Effector memory CD8-positive, alpha-beta T cell (primary cell): ENCODE measurements around the gene NUCB1.
A peak's percentile ranks its signal among the peaks of the same experiment; 100 is the strongest.
"Not testable (repeated sequence)": the region's sequence is repeated elsewhere in the genome, so short reads cannot be mapped to it uniquely, and the experiment has no call there.

Source experiments
- ATAC-seq: fragments of 150-1000 bp; cut with Tn5 transposase; replicated peaks from 2 replicates; pipeline ENCODE4 v1.10.0; 2021; ENCODE audit warnings: mild to moderate bottlenecking, moderate library complexity
- DNase-seq, 3 experiments: peaks; one replicate each; pipeline ENCODE4 v3.0.0; 2021
- H3K27ac Mint-ChIP-seq, 2 donors: one replicate each; pipeline ENCODE4 v1.8.0; 2022; ENCODE audit warnings: mild to moderate bottlenecking in 2 of 2, mixed read lengths in 2 of 2, moderate library complexity in 2 of 2
- H3K27me3 Mint-ChIP-seq, 2 donors: one replicate each; pipeline ENCODE4 v1.8.0; 2022; ENCODE audit warnings: mixed read lengths in 2 of 2
- H3K36me3 Mint-ChIP-seq: one replicate; pipeline ENCODE4 v1.8.0; 2022; ENCODE audit warnings: mild to moderate bottlenecking, moderate library complexity, mixed read lengths; ENCODE audit not compliant: insufficient read depth
- H3K4me1 Mint-ChIP-seq, 2 donors: one replicate each; pipeline ENCODE4 v1.8.0; 2022; ENCODE audit warnings: low read depth in 2 of 2, mixed read lengths in 2 of 2
- H3K4me3 Mint-ChIP-seq, 2 donors: one replicate each; pipeline ENCODE4 v1.8.0; 2022; ENCODE audit warnings: mild to moderate bottlenecking in 2 of 2, mixed read lengths in 2 of 2, moderate library complexity in 2 of 2
- H3K9me3 Mint-ChIP-seq, 2 donors: one replicate each; pipeline ENCODE4 v1.8.0; 2022; ENCODE audit warnings: mixed read lengths in 2 of 2

Gene NUCB1

DNA sequence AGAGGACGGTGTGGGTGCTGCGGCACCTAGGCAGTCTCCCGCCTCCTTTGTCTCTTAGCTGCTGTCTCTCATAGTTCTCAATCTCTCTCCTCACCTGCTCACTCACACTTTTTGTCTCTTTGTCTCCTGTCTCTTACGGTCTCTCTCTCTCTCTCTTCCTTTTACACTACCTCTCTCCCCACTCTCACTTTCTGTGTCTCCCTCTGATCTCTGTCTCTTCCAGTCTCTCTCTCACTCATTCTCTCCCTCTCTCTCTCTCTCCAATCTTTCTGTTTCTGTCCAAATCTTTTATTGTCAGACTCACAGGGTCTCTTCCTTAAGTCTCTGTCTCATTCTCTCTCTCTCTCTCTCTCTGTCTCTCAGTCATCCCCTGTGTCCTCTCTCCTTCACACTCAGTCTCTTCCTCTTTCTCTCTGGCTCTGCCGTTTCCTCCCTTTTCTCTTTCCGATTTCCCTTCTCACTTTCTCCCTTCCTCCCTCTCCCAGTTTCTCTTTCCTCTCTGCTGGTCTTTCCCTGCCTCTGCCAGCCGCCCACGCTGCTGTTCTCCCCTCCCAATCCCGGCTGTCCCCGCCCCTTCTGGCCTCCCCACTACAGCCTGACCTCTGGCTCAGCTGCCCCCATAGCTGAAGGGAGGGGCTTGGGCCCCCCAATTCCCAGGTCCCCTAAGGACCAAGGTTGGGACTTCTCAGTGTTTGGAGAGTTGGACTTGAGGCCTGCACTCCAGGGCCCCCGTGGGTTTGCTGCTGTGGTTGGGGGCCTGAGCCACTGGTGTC is 31.8 kb upstream of the NUCB1 start, which contains the start of gene PLEKHA4:
TSS of gene PLEKHA4 (minus strand) at position 504 of the 773 bp plus-strand sequence. CDS start 997 bp downstream, outside the sequence.
- peaks cover 13 to 15% of the 10 kb centered on the region in 2 donors for H3K4me1 Mint-ChIP-seq
- H3K9me3 Mint-ChIP-seq, result no peaks in the 10 kb centered on the region
- no peak for ATAC-seq
- no peak within 1 kb of the TSS for H3K4me3 Mint-ChIP-seq
- H3K27ac Mint-ChIP-seq, result no peak within 1 kb of the TSS
- DNase-seq, result no peak
- H3K27me3 Mint-ChIP-seq, result peaks cover 10 to 15% of the 10 kb centered on the region in 2 donors
- H3K36me3 Mint-ChIP-seq, result peaks cover 24% of the 10 kb centered on the region

DNA sequence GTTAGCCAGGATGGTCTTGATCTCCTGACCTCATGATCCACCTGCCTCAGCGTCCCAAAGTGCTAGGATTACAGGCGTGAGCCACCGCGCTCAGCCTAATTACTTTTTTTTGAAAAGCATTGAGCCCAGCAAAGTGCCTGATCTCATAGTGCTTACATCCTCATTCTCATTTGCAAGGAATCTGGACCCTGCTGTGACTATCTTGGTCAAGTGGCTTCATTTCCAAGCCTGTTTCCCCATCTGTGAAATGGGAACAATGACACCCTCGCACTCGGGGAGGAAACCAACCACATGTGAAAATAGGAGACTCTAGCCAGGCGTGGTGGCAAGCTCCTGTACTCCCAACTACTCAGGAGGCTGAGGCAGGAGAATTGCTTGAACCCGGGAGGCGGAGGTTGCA is 30.1 kb upstream of the NUCB1 start:
- Mint-ChIP-seq H3K4me1 (peaks cover 30 to 31% of the 10 kb centered on the region in 2 donors), H3K27me3 (peaks cover 10 to 15% of the 10 kb centered on the region in 2 donors), H3K36me3 (peaks cover 41% of the 10 kb centered on the region), H3K27ac (no peak overlapping the region), H3K9me3 (no peaks in the 10 kb centered on the region), H3K4me3 (no peak overlapping the region)
- DNase-seq (no peak), ATAC-seq (no peak)

DNA sequence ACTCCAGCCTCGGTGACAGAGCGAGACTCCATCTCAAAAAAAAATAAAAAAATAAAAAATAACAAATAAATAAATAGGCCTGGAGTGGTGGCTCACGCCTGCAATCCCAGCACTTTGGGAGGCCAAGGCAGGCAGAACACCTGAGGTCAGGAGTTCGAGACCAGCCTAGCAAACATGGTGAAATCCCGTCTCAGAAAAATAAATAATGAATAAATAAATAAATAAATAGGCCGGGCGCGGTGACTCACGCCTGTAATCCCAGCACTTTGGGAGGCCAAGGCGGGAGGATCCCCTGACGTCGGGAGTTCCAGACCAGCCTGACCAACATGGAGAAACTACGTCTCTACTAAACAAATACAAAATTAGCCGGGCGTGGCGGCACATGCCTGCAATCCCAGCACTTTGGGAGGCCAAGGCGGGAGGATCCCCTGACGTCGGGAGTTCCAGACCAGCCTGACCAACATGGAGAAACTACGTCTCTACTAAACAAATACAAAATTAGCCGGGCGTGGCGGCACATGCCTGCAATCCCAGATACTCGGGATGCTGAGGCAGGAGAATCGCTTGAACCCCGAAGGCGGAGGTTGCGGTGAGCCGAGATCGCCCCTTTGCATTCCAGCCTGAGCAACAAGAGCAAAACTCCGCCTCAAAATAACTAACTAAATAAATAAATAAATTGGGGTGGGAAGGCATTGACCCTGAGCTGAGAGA is 28.5 kb upstream of the NUCB1 start:
- H3K9me3 Mint-ChIP-seq, DNase-seq, ATAC-seq: not testable (repeated sequence)
- peak overlapping the region; percentile 99 to 100 for H3K27ac Mint-ChIP-seq
- peaks cover 9 to 13% of the 10 kb centered on the region in 2 donors for H3K27me3 Mint-ChIP-seq
- H3K36me3 Mint-ChIP-seq, result peaks cover 57% of the 10 kb centered on the region
- peak overlapping the region; percentile 89 to 100 for H3K4me3 Mint-ChIP-seq
- H3K4me1 Mint-ChIP-seq, result peaks cover 43 to 45% of the 10 kb centered on the region in 2 donors

DNA sequence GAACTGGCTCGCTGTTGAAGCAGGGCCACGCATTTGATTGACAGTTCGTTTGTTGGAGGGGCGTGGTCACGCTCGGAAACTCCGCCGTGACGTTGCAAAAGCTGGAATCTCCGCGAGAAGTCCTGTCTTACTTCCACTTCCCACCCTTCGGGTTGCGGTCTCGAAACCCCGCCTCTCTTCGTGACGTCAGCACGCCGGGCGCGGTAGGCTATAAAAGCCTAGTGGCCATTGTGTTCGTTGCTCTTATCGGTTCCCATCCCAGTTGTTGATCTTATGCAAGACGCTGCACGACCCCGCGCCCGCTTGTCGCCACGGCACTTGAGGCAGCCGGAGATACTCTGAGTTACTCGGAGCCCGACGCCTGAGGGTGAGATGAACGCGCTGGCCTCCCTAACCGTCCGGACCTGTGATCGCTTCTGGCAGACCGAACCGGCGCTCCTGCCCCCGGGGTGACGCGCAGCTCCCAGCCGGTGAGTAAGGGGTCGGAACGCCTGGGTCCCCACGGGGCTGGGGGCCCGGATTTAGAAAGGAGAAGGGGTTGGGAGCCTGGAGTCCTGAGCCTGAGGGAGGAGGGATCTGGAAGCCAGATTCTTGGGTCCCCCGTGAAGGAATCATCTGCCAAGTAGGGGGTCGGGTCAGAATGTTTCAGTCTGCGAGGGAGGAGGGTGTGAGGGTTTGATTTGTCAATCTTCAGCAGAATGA is 27.8 kb upstream of the NUCB1 start, which contains the start of gene PPP1R15A:
TSS of gene PPP1R15A (plus strand) at position 240 of the 702 bp plus-strand sequence. CDS start 813 bp downstream, outside the sequence.
- Mint-ChIP-seq H3K27me3 (peaks cover 2 to 6% of the 10 kb centered on the region in 2 donors), H3K4me3 (peak within 1 kb of the TSS; percentile 89 to 100), H3K4me1 (peaks cover 45% of the 10 kb centered on the region in 2 donors), H3K9me3 (no peaks in the 10 kb centered on the region), H3K36me3 (peaks cover 64% of the 10 kb centered on the region), H3K27ac (peak within 1 kb of the TSS; percentile 99 to 100)
- ATAC-seq, result peak; percentile 45
- DNase-seq, result peak; percentile 99 to 100 (median 100)

DNA sequence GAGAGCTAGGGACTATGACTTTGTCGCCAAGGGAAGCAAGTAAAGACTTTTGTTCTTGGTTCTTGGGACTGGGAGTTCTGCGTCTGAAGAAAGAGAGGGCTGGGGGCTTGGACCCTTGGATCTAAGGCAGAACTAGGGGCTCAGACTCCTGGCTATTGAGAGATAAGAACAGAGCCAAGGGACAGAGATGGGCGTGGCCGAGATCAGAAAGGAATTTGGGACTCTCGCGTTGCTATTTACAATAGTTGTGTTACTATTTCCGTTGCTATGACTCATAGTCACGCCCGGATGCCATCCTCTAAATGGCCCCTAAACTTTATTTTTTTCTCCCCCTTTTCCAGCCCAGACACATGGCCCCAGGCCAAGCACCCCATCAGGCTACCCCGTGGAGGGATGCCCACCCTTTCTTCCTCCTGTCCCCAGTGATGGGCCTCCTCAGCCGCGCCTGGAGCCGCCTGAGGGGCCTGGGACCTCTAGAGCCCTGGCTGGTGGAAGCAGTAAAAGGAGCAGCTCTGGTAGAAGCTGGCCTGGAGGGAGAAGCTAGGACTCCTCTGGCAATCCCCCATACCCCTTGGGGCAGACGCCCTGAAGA is 27.1 kb upstream of the NUCB1 start:
- peaks cover 71% of the 10 kb centered on the region for H3K36me3 Mint-ChIP-seq
- ATAC-seq (peak; percentile 40), DNase-seq (peak; percentile 73 to 82 (median 73))
- H3K4me3 Mint-ChIP-seq, result peak overlapping the region; percentile 89 to 100
- no peaks in the 10 kb centered on the region for H3K27me3 Mint-ChIP-seq
- H3K9me3 Mint-ChIP-seq, result no peaks in the 10 kb centered on the region
- peaks cover 45 to 47% of the 10 kb centered on the region in 2 donors for H3K4me1 Mint-ChIP-seq
- H3K27ac Mint-ChIP-seq, result peak overlapping the region; percentile 99 to 100

DNA sequence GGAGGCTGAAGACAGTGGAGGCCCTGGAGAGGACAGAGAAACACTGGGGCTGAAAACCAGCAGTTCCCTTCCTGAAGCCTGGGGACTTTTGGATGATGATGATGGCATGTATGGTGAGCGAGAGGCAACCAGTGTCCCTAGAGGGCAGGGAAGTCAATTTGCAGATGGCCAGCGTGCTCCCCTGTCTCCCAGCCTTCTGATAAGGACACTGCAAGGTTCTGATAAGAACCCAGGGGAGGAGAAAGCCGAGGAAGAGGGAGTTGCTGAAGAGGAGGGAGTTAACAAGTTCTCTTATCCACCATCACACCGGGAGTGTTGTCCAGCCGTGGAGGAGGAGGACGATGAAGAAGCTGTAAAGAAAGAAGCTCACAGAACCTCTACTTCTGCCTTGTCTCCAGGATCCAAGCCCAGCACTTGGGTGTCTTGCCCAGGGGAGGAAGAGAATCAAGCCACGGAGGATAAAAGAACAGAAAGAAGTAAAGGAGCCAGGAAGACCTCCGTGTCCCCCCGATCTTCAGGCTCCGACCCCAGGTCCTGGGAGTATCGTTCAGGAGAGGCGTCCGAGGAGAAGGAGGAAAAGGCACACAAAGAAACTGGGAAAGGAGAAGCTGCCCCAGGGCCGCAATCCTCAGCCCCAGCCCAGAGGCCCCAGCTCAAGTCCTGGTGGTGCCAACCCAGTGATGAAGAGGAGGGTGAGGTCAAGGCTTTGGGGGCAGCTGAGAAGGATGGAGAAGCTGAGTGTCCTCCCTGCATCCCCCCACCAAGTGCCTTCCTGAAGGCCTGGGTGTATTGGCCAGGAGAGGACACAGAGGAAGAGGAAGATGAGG is 26.4 kb upstream of the NUCB1 start:
- H3K9me3 Mint-ChIP-seq, result no peaks in the 10 kb centered on the region
- peaks cover 78% of the 10 kb centered on the region for H3K36me3 Mint-ChIP-seq
- H3K27ac Mint-ChIP-seq, result peak overlapping the region; percentile 99 to 100
- H3K4me3 Mint-ChIP-seq, result peak overlapping the region; percentile 89 to 100
- no peaks in the 10 kb centered on the region for H3K27me3 Mint-ChIP-seq
- ATAC-seq (no peak), DNase-seq (peak in 1 of 3 experiments; percentile 32)
- peaks cover 41 to 47% of the 10 kb centered on the region in 2 donors for H3K4me1 Mint-ChIP-seq

DNA sequence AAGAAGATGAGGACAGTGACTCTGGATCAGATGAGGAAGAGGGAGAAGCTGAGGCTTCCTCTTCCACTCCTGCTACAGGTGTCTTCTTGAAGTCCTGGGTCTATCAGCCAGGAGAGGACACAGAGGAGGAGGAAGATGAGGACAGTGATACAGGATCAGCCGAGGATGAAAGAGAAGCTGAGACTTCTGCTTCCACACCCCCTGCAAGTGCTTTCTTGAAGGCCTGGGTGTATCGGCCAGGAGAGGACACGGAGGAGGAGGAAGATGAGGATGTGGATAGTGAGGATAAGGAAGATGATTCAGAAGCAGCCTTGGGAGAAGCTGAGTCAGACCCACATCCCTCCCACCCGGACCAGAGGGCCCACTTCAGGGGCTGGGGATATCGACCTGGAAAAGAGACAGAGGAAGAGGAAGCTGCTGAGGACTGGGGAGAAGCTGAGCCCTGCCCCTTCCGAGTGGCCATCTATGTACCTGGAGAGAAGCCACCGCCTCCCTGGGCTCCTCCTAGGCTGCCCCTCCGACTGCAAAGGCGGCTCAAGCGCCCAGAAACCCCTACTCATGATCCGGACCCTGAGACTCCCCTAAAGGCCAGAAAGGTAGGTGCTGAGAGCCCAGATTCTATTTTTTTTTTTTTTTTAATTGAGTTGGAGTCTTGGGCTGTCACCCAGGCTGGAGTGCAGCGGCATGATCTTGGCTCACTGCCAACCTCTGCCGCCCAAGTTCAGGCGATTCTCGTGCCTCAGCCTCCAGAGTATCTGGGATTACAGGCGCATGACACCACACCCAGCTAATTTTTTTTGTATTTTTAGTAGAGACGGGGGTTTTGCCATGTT is 25.6 kb upstream of the NUCB1 start:
- Mint-ChIP-seq H3K27ac (peak overlapping the region; percentile 99 to 100), H3K9me3 (no peaks in the 10 kb centered on the region), H3K27me3 (no peaks in the 10 kb centered on the region), H3K4me3 (peak overlapping the region; percentile 89 to 100), H3K4me1 (peaks cover 41 to 47% of the 10 kb centered on the region in 2 donors), H3K36me3 (peaks cover 86% of the 10 kb centered on the region)
- ATAC-seq, result peak; percentile 4
- peak in 1 of 3 experiments; percentile 43 for DNase-seq

DNA sequence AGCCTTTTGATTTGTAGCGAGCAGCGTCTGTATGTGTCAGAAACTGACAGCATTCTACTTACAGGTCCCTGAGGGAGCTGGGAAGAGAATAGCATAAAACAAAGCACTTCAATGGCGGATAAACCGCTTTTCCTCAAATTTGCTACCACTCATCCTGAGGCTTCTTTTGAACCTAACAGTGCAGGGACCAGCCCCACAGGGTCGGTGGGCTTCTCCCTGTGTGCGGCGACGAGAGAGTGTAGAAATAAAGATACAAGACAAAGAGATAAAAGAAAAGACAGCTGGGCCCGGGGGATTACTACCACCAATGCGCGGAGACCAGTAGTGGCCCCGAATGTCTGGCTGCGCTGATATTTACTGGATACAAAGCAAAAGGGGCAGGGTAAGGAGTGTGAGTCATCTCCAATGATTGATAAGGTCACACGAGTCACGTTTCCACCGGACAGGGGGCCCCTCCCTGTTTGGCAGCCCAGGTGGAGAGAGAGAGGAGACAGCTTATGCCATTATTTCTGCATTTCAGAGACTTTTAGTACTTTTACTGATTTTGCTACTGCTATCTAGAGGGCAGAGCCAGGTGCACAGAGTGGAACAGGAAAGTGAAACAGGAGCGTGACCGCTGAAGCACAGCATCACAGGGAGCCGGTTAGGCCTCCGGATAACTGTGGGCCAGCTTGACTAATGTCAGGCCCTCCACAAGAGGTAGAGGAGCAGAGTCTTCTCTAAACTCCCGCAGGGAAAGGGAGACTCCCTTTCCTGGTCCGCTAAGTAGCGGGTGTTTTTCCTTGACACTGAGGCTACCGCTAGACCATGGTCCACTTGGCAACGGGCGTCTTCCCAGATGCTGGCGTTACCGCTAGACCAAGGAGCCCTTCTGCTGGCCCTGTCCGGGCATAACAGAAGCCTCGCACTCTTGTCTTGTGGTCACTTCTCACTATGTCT is 23.8 kb upstream of the NUCB1 start:
- Mint-ChIP-seq H3K27ac (peak overlapping the region; percentile 99 to 100), H3K4me1 (peaks cover 41 to 47% of the 10 kb centered on the region in 2 donors), H3K36me3 (peaks cover 96% of the 10 kb centered on the region), H3K4me3 (peak overlapping the region; percentile 89 to 100)
- not testable (repeated sequence) for H3K27me3 Mint-ChIP-seq, H3K9me3 Mint-ChIP-seq, ATAC-seq
- DNase-seq, result peak in 1 of 3 experiments; percentile 41

DNA sequence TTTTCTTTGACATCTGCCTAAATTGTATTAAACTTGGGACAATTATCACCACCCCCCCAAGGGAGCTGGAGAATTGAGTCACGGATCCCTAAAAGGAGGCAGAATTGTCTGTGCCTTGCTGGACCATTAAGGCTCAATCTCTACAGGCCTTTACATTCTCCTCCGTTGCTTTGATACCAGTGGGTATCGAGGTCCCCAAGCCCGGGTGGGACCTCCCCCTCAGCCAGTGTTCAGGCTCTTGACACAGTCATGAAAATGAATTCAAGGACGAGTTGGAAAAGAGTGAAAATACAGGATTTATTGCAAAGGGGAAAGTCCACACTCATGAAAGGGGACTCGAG is 22.3 kb upstream of the NUCB1 start:
- Mint-ChIP-seq H3K4me3 (peak overlapping the region; percentile 43 to 59), H3K27me3 (no peaks in the 10 kb centered on the region), H3K9me3 (no peaks in the 10 kb centered on the region), H3K27ac (peak overlapping the region; percentile 82 to 100), H3K36me3 (peaks cover 100% of the 10 kb centered on the region), H3K4me1 (peaks cover 35 to 39% of the 10 kb centered on the region in 2 donors)
- ATAC-seq (no peak), DNase-seq (no peak)

DNA sequence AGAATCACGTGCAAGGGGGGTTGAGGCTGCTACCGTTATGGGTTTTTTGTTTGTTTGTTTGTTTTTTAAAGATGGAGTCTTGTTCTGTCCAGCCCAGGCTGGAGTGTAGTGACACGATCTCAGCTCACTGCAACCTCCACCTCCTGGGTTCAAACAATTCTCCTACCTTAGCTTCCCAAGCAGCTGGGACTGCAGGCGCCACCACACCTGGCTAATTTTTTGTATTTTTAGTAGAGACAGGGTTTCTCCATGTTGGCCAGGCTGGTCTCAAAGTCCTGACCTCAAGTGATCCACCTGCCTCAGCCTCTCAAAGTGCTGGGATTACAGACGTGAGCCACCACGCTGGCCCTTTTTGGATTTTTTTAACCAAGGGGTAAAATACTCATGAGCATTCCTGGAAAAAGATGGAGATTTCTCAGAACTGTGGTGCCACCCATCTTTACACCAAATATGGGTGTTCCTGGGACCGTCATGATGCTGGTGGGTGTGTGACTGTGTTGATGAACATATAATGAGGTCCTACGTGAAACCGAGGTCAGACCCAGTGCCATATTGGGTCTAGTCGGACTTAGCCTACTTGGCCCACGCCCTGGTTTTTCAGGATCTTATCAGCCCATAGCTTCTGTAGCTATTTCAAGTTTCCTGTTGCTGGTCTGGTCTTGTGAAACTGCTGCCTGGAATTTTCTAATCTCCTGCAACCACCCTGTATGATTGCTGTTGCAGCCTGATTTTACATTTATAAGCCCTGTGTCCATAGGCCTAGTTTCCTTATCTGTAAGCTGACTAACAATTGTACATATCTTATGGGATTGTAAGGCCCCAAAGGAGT is 21.7 kb upstream of the NUCB1 start:
- Mint-ChIP-seq H3K27me3 (no peaks in the 10 kb centered on the region), H3K4me3 (peak overlapping the region; percentile 43 to 59)

More for the DNA sequence above, 21.7 kb upstream of the NUCB1 start:
- ATAC-seq, result no peak
- Mint-ChIP-seq H3K36me3 (peaks cover 100% of the 10 kb centered on the region), H3K9me3 (no peaks in the 10 kb centered on the region), H3K4me1 (peaks cover 30 to 33% of the 10 kb centered on the region in 2 donors), H3K27ac (peak overlapping the region; percentile 82 to 100)
- DNase-seq, result peak in 1 of 3 experiments; percentile 38
